H54 (cell line): ENCODE measurements around the gene TMC3.
A peak's percentile ranks its signal among the peaks of the same experiment; 100 is the strongest.

Source experiments
- DNase-seq: peaks from one replicate; pipeline ENCODE4 v3.0.0; 2011; ENCODE audit warnings: low spot score, mixed read lengths; ENCODE audit not compliant: insufficient read length
- FAIRE-seq: peaks from 3 replicates; lab custom pipeline; 2011; peaks lifted over from hg19 to GRCh38; lab: Jason Lieb, UNC
- POLR2A ChIP-seq: IDR thresholded peaks from 2 replicates; pipeline ENCODE4 v1.6.1; 2011; ENCODE audit warnings: low read depth, mild to moderate bottlenecking, low read length

TMC3 gene

GRCh38 chr15:81347910-81348309 lies 26.1 kb downstream of the TMC3 start:
- no peak for TF ChIP-seq POLR2A
- FAIRE-seq (no peak), DNase-seq (no peak)

GRCh38 chr15:81346611-81347010 lies 27.4 kb downstream of the TMC3 start:
- no peak for TF ChIP-seq POLR2A
- no peak for FAIRE-seq
- no peak for DNase-seq

- no peak for DNase-seq
- FAIRE-seq: no peak
- TF ChIP-seq POLR2A: no peak
These were observed 30.6 kb downstream of the TMC3 start for GRCh38 chr15:81343371-81343770.

- DNase-seq (no peak), FAIRE-seq (no peak)
- no peak for TF ChIP-seq POLR2A
These were observed 32.7 kb downstream of the TMC3 start for GRCh38 chr15:81341351-81341750.

GRCh38 chr15:81339851-81340250 lies 34.2 kb downstream of the TMC3 start:
- no peak for TF ChIP-seq POLR2A
- FAIRE-seq (no peak), DNase-seq (no peak)

- DNase-seq: no peak
- no peak for FAIRE-seq
- TF ChIP-seq POLR2A: no peak
These were observed 34.7 kb downstream of the TMC3 start for GRCh38 chr15:81339321-81339720.

- peak; percentile 7 for DNase-seq
- TF ChIP-seq POLR2A: no peak
- FAIRE-seq: no peak
These were observed 35.6 kb downstream of the TMC3 start for GRCh38 chr15:81338170-81339007.

- DNase-seq (no peak), FAIRE-seq (no peak)
- no peak for TF ChIP-seq POLR2A
These were observed 36.3 kb downstream of the TMC3 start for GRCh38 chr15:81337713-81338157.

- DNase-seq: no peak
- FAIRE-seq: no peak
- TF ChIP-seq POLR2A: no peak
These were observed 36.8 kb downstream of the TMC3 start for GRCh38 chr15:81337241-81337640.

- no peak for FAIRE-seq
These were observed 37.4 kb downstream of the TMC3 start for GRCh38 chr15:81336568-81336967.

GRCh38 chr15:81335631-81336030 lies 38.4 kb downstream of the TMC3 start:
- no peak for TF ChIP-seq POLR2A
- FAIRE-seq (no peak), DNase-seq (no peak)

More at GRCh38 chr15:81336568-81336967, 37.4 kb downstream of the TMC3 start:
- no peak for DNase-seq
- TF ChIP-seq POLR2A: no peak

- TF ChIP-seq POLR2A: no peak
- FAIRE-seq: no peak
- no peak for DNase-seq
These were observed 39.1 kb downstream of the TMC3 start for GRCh38 chr15:81334768-81335435.

- FAIRE-seq: no peak
- TF ChIP-seq POLR2A: no peak
These were observed 40.6 kb downstream of the TMC3 start for GRCh38 chr15:81333363-81333762.

GRCh38 chr15:81332326-81332725 lies 41.7 kb downstream of the TMC3 start:
- FAIRE-seq (no peak), DNase-seq (no peak)
- no peak for TF ChIP-seq POLR2A

More at GRCh38 chr15:81333363-81333762, 40.6 kb downstream of the TMC3 start:
- DNase-seq: no peak
